Heart right ventricle (tissue), 16 donors: Measurements from ENCODE around the gene PRKAG1. TPM values are rescaled to one million over a fixed set of nuclear protein-coding genes. Genes with fewer than 3 reads are reported as not detected.

Experiments
- ATAC-seq, 8 donors: fragments of 200-7000 bp; cut with Tn5 transposase; one replicate each; pipeline ENCODE4 v1.9.1; 2020; ENCODE audit warnings: mild to moderate bottlenecking in 8 of 8, moderate library complexity in 8 of 8, moderate number of reproducible peaks in 1 of 8
- DNase-seq, 2 donors: peaks; one replicate each; pipeline ENCODE4 v3.0.0-alpha.2; 2020
- H3K27ac ChIP-seq, 10 donors: fragments of 200-600 bp; sonication (generic) in 2 of 10; one replicate each; pipeline versions ENCODE4 v1.5.0 to v1.8.0; 2020 to 2022; ENCODE audit warnings: mild to moderate bottlenecking in 3 of 10
- H3K27me3 ChIP-seq, 7 donors: fragments of 200-600 bp; one replicate each; pipeline ENCODE4 v1.8.0; 2021 to 2022; ENCODE audit warnings: mild to moderate bottlenecking in 2 of 7
- H3K36me3 ChIP-seq, 9 donors: fragments of 200-600 bp; sonication (generic) in 1 of 9; one replicate each; pipeline versions ENCODE4 v1.5.0 to v1.8.0; 2020 to 2022; ENCODE audit warnings: mild to moderate bottlenecking in 2 of 9
- H3K4me1 ChIP-seq, 9 donors: fragments of 200-600 bp; sonication (generic) in 1 of 9; one replicate each; pipeline versions ENCODE4 v1.5.0 to v1.8.0; 2020 to 2022; ENCODE audit warnings: mild to moderate bottlenecking in 4 of 9
- H3K4me3 ChIP-seq, 10 donors: fragments of 200-600 bp; sonication (generic) in 2 of 10; one replicate each; pipeline versions ENCODE4 v1.5.0 to v1.8.0; 2020 to 2022; ENCODE audit warnings: mild to moderate bottlenecking in 7 of 10, moderate library complexity in 2 of 10
- H3K9me3 ChIP-seq, 11 donors: fragments of 200-600 bp in 10 of 11; sonication (generic) in 2 of 11; one replicate each; pipeline versions ENCODE4 v1.5.0 to v1.8.0; 2013 to 2022; ENCODE audit warnings: mild to moderate bottlenecking in 2 of 11, control low read depth in 1 of 11, moderate library complexity in 1 of 11
- CTCF ChIP-seq, 9 donors: fragments of 200-600 bp; sonication (generic) in 2 of 9; IDR thresholded peaks; one replicate each; pipeline versions ENCODE4 v1.5.0 to v1.8.0; 2021 to 2022; ENCODE audit warnings: antibody characterized with exemption in 9 of 9, mild to moderate bottlenecking in 5 of 9, moderate library complexity in 1 of 9
- WGBS, 2 donors: extraction: QIAGEN DNeasy Blood & Tissue Kit; methylation state at CpG; one replicate each; pipeline ENCODE4 v1.1.7; 2013; ENCODE audit warnings: inconsistent platforms in 1 of 2; 5-methylcytosine and 5-hydroxymethylcytosine counted together
- intact Hi-C, 10 donors: fragments of 100-400 bp; cut with DNase I; formaldehyde crosslinking; loops; one replicate each; pipeline versions ENCODE4 v1.11.1 to v1.14.2; 2022
- polyA plus RNA-seq, 2 donors: library from polyadenylated mRNA; stranded (reverse); fragments of 200-250 nt; gene quantifications; one replicate each; pipeline ENCODE4 v1.2.3, GENCODE V29; 2013
- total RNA-seq, 10 donors: library from RNA; stranded (reverse); fragmentation: NEBNext Ultra II Directional in 3 of 10; extraction: Animal tissue kit (Norgen Biotek cat#: 25700) in 3 of 10; gene quantifications; one replicate each; pipeline versions ENCODE4 v1.2.1 to v1.2.4, GENCODE V29; 2021 to 2023
- donor health status: Arrhythmogenic right ventricular cardiomyopathy.
- donor health status: ischemic (EF 13 %, LVEDD 7.1; RV severe dilation, severe dysfunction).
- donor health status: healthy with polysubstance abuse.
- donor health status: DM: no; HTN: yes; CAD: no.
- donor health status: DM: no; HTN: no; CAD: no.
- donor health status: ischemic (EF 25% LVEDD 6.9; RV normal size, moderate dysfunction).
- donor health status: ischemic (EF 25% LVEDD 5.7; RV mildly dilated, moderate dysfunction).
- donor health status: healthy.
- donor health status: DM: yes; HTN: yes; CAD: no.
- donor health status: Ischemic cardiomyopathy.
- donor health status: ischemic (EF 35%, LVEDD 5.7; RV mildly dilated, moderate dysfunction).
- donor health status: nonischemic (EF 11% LVEDD 7.7; RV severe dilation, severe dysfunction).
- donor health status: DM: yes; HTN: yes; CAD: no.
- donor health status: PGD.
- donor health status: ischemic (EF 29% LVEDD 5.4; RV normal size, mild dysfunction).
- donor health status: nonischemic (EF 23%, LVEDD 6.1; RV moderate dilation, normal function).

PRKAG1 gene
- total and polyA plus RNA-seq, 12 donors: 71.0 to 110 (median 95.6) TPM

GRCh38 chr12:48972213-48972951, 46.2 kb downstream of the PRKAG1 start:
- Histone ChIP-seq H3K36me3 (no peaks in the 10 kb centered on the region), H3K27me3 (peaks cover 19 to 99% (median 84%) of the 10 kb centered on the region in 7 donors), H3K27ac (no peak overlapping the region), H3K9me3 (no peaks in the 10 kb centered on the region), H3K4me1 (peaks cover 6 to 37% (median 25%) of the 10 kb centered on the region in 9 donors), H3K4me3 (no peak overlapping the region)
- peak in 2 of 9 donors; percentile 10 to 18 for TF ChIP-seq CTCF (IDR thresholded peaks at IDR 0.05)
- ATAC-seq (no peak), DNase-seq (no peak)
- WGBS, 2 donors: 15 to 20% methylated on average over 23 of the region's 23 CpGs
- intact Hi-C loops: no loop called here

DNA sequence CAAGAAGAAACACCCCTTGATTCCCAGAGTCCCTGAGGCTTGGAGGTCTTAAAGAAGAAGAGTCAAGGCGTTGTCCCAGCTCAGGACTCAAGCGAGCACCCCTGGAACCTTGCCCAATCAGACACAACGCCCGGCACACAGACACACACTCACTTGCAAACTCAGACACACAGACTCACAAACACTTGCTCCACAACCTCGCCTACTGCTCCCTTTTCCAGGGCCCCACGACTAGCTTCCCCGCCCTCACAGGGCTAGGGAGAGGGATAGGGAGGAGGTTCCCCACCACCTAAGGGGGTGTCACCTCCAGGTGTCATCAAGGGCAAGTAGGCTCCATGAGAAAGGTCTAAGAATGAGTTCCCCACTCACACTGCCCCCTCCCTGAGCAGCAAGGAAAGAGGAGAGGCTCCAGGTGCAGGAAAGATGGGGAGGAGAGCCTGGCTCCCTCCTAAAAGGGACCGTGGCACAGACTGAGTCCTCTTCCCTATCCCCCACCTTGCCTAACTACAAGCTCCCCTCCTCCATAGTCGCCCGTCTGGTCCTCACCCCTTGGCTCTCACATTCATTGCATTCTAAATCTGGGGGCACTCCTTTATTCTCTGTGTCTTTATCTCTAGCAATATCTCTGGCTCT, 47.8 kb downstream of the PRKAG1 start:
- TF ChIP-seq CTCF (IDR thresholded peaks at IDR 0.05): no peak
- H3K27ac ChIP-seq: no peak overlapping the region
- intact Hi-C loops: no loop called here
- 35% methylated on average over 10 of the region's 10 CpGs for WGBS, 2 donors
- ATAC-seq (no peak), DNase-seq (no peak)
- H3K4me3 ChIP-seq: peak overlapping the region in 5 of 10 donors; percentile 30 to 48 (median 42)
- H3K4me1 ChIP-seq: peaks cover 6 to 36% (median 25%) of the 10 kb centered on the region in 9 donors
- H3K36me3 ChIP-seq: no peaks in the 10 kb centered on the region
- H3K27me3 ChIP-seq: peaks cover 19 to 83% (median 68%) of the 10 kb centered on the region in 7 donors
- no peaks in the 10 kb centered on the region for H3K9me3 ChIP-seq

- H3K27me3 ChIP-seq: peaks cover 19 to 75% (median 61%) of the 10 kb centered on the region in 7 donors
- no peak overlapping the region for H3K27ac ChIP-seq
- ATAC-seq (peak in 3 of 8 donors; percentile 30 to 57 (median 33)), DNase-seq (no peak)
- no peaks in the 10 kb centered on the region for H3K36me3 ChIP-seq
- H3K4me1 ChIP-seq: peaks cover 6 to 36% (median 25%) of the 10 kb centered on the region in 9 donors
- H3K9me3 ChIP-seq: no peaks in the 10 kb centered on the region
- intact Hi-C loops: no loop called here
- peak in 3 of 9 donors; percentile 13 to 19 (median 18) for TF ChIP-seq CTCF (IDR thresholded peaks at IDR 0.05)
- peak overlapping the region in 6 of 10 donors; percentile 13 to 33 (median 20) for H3K4me3 ChIP-seq
- 7 to 9% methylated on average over 77 of the region's 77 CpGs for WGBS, 2 donors
Measured at GRCh38 chr12:48969833-48970701, 48.5 kb downstream of the PRKAG1 start.
